HepG2 (cell line): ENCODE results near the gene CACNA1H. TPM values are rescaled to one million over a fixed set of nuclear protein-coding genes. Genes with fewer than 3 reads are reported as not detected.

ENCODE experiments used
- CTCF ChIP-seq: sonication (generic); formaldehyde crosslinking; IDR thresholded peaks from 2 replicates; pipeline ENCODE4 v1.5.0; 2020; ENCODE audit warnings: mild to moderate bottlenecking, missing genetic modification reagents, moderate library complexity
- ZBTB40 ChIP-seq, 2 experiments: fragments of 450-650 bp in 1 of 2; sonication (generic) in 1 of 2; formaldehyde crosslinking in 1 of 2; IDR thresholded peaks; 2 replicates each; pipeline versions ENCODE4 v1.6.1 to v1.8.0; 2016 to 2022; ENCODE audit warnings: antibody characterized with exemption in 1 of 2, mild to moderate bottlenecking in 1 of 2, missing genetic modification reagents in 1 of 2
- ZFP91 ChIP-seq: sonication (generic); formaldehyde crosslinking; IDR thresholded peaks from 2 replicates; pipeline ENCODE4 v1.9.0; 2022; ENCODE audit warnings: missing genetic modification reagents, mild to moderate bottlenecking, borderline replicate concordance
- ZKSCAN5 ChIP-seq: sonication (generic); formaldehyde crosslinking; IDR thresholded peaks from 2 replicates; pipeline ENCODE4 v1.5.1; 2020; ENCODE audit warnings: mild to moderate bottlenecking, missing genetic modification reagents
- ZMYM2 ChIP-seq: sonication (generic); formaldehyde crosslinking; IDR thresholded peaks from 2 replicates; pipeline ENCODE4 v1.8.0; 2022; ENCODE audit warnings: mild to moderate bottlenecking, missing genetic modification reagents
- polyA plus RNA-seq, 8 experiments: library from polyadenylated mRNA; depleted of rRNA in 3 of 8; stranded (reverse) in 7 of 8; unstranded in 1 of 8; fragments of >200 nt; fragmentation: Illumina TruSeq in 4 of 8; extraction: Trizol in 4 of 8; gene quantifications; 2 replicates each; pipeline versions ENCODE4 v1.2.1 to v1.2.3, GENCODE V29; 2011 to 2016; ENCODE audit warnings: low read depth in 4 of 8, missing spikeins in 1 of 8, mixed read lengths in 1 of 8; ENCODE audit not compliant: insufficient read depth in 1 of 8
- total RNA-seq, 5 experiments: library from RNA; depleted of rRNA; stranded (reverse); fragments of >200 nt; fragmentation: Illumina TruSeq; extraction: Trizol; gene quantifications; 2 replicates each; pipeline ENCODE4 v1.2.3, GENCODE V29; 2016; ENCODE audit warnings: low read depth in 1 of 5

CACNA1H gene
- total and polyA plus RNA-seq, 2 of the 13 experiments (the other 11 are each of a cell fraction or from before 2014, with no cell fraction given): 0.40 to 1.8 TPM

- TF ChIP-seq ZBTB40 (IDR thresholded peaks at IDR 0.05) (no peak), ZBTB40 (CRISPR knock-in tag; IDR thresholded peaks at IDR 0.05) (0 out of 2 replicates have a peak, but pooled peaks have one; percentile 58), CTCF (CRISPR knock-in tag) (no peak), ZKSCAN5 (CRISPR knock-in tag) (no peak), ZMYM2 (CRISPR knock-in tag) (no peak), ZFP91 (no peak)
- TF ChIP-seq, all 625 proteins: peak for 234
Observed at GRCh38 chr16:1188432-1189189, 35.7 kb downstream of the CACNA1H start (continued).
